ENCODE measurements around the gene CHORDC1.
"Not testable (repeated sequence)": the region's sequence is repeated elsewhere in the genome, so short reads cannot be mapped to it uniquely, and the experiment has no call there.

CHORDC1 gene

GRCh38 chr11:90222459-90223247, at the start of gene CHORDC1:
CHORDC1 (minus strand) TSS chr11:90223049; CDS start chr11:90222954, 95 bp downstream.
- peak; percentile 93 for DNase-seq

GRCh38 chr11:90257158-90257525, 34.3 kb upstream of the CHORDC1 start:
- no peak for DNase-seq

- DNase-seq, result no peak
Observed at GRCh38 chr11:90256404-90257157, 33.7 kb upstream of the CHORDC1 start.

GRCh38 chr11:90254065-90254464, 31.2 kb upstream of the CHORDC1 start:
- no peak for DNase-seq

GRCh38 chr11:90252053-90252452, 29.2 kb upstream of the CHORDC1 start:
- no peak for DNase-seq

- no peak for DNase-seq
Observed at GRCh38 chr11:90251599-90251998, 28.8 kb upstream of the CHORDC1 start.

GRCh38 chr11:90250970-90251369, 28.1 kb upstream of the CHORDC1 start:
- DNase-seq, result no peak

GRCh38 chr11:90246468-90246867, 23.6 kb upstream of the CHORDC1 start:
- no peak for DNase-seq

- DNase-seq, result no peak
Observed at GRCh38 chr11:90243534-90243933, 20.7 kb upstream of the CHORDC1 start.

GRCh38 chr11:90242894-90243416, 20.1 kb upstream of the CHORDC1 start:
- no peak for DNase-seq

GRCh38 chr11:90241414-90241813, 18.6 kb upstream of the CHORDC1 start:
- DNase-seq, result no peak

- not testable (repeated sequence) for DNase-seq
Observed at GRCh38 chr11:90239967-90240636, 17.3 kb upstream of the CHORDC1 start.

GRCh38 chr11:90237004-90237403, 14.2 kb upstream of the CHORDC1 start:
- no peak for DNase-seq

- DNase-seq, result no peak
Observed at GRCh38 chr11:90235526-90235925, 12.7 kb upstream of the CHORDC1 start.

GRCh38 chr11:90234977-90235376, 12.1 kb upstream of the CHORDC1 start:
- no peak for DNase-seq

- DNase-seq, result no peak
Observed at GRCh38 chr11:90229791-90230190, 6.9 kb upstream of the CHORDC1 start.

GRCh38 chr11:90228056-90228455, 5.2 kb upstream of the CHORDC1 start:
- DNase-seq, result no peak

- DNase-seq, result no peak
Observed at GRCh38 chr11:90223248-90223585, 368 bp upstream of the CHORDC1 start.

- DNase-seq, result no peak
Observed at GRCh38 chr11:90221803-90222458, 918 bp downstream of the CHORDC1 start.

- DNase-seq, result no peak
Observed at GRCh38 chr11:90220391-90220790, 2.5 kb downstream of the CHORDC1 start.

- no peak for DNase-seq
Observed at GRCh38 chr11:90219438-90219837, 3.4 kb downstream of the CHORDC1 start.

GRCh38 chr11:90218606-90219005, 4.2 kb downstream of the CHORDC1 start:
- no peak for DNase-seq

- no peak for DNase-seq
Observed at GRCh38 chr11:90216611-90217010, 6.2 kb downstream of the CHORDC1 start.
